HCT116 (cell line): ENCODE results near the gene CD27. TPM values are rescaled to one million over a fixed set of nuclear protein-coding genes. Genes with fewer than 3 reads are reported as not detected.

Experiments
- ATAC-seq: fragments of 200-7000 bp; cut with Tn5 transposase; 2 replicates; pipeline ENCODE4 v1.9.1; 2020; ENCODE audit warnings: mild to moderate bottlenecking, moderate library complexity
- BruUV-seq: library from RNA; stranded (reverse); fragments of 400-500 nt; replicated peaks from 2 replicates; lab custom pipeline; 2021; lab: Mats Ljungman, UMichigan
- CTCF ChIA-PET: fragments of 300-600 bp; sonication (Branson Sonifier 250); formaldehyde crosslinking; loops from one replicate; lab custom pipeline; 2021; ENCODE audit warnings: antibody characterized with exemption; lab: Charles Lee
- POLR2A ChIA-PET: fragments of 300-600, 350-600 bp; sonication (Branson Sonifier 250); formaldehyde crosslinking; loops from one replicate; lab custom pipeline; 2021; ENCODE audit warnings: antibody characterized with exemption; lab: Charles Lee
- RAD21 ChIA-PET, 2 experiments: fragments of 300-600 bp; sonication (Branson Sonifier 250); formaldehyde crosslinking; loops; one replicate each; lab custom pipeline; 2023; ENCODE audit warnings: low total read pairs in 2 of 2; ENCODE audit not compliant: uncharacterized antibody in 2 of 2, unreplicated experiment in 2 of 2, low non-redundant PET in 1 of 2; lab: Charles Lee
- DNase-seq: peaks from one replicate; pipeline ENCODE4 v3.0.0-alpha.2; 2010; ENCODE audit warnings: low read depth, low spot score
- H2AFZ ChIP-seq: fragments of 200-600 bp; shearing (Covaris generic), sonication (generic); 2 replicates; pipeline ENCODE4 v1.6.1; 2017; ENCODE audit warnings: low read depth, mixed run types, mixed read lengths, antibody characterized with exemption, low read length; ENCODE audit not compliant: poor library complexity, severe bottlenecking
- H3K27ac ChIP-seq: 2 replicates; pipeline ENCODE4 v1.5.1; 2012; ENCODE audit warnings: low read depth, low read length
- H3K27me3 ChIP-seq: fragments of 200-600 bp; sonication (generic); 2 replicates; pipeline ENCODE4 v1.6.1; 2016; ENCODE audit warnings: mixed run types, low read length, mixed read lengths; ENCODE audit not compliant: insufficient read depth
- H3K36me3 ChIP-seq, 2 experiments: fragments of 200-500 bp in 1 of 2; fragments of 200-600 bp in 1 of 2; sonication (Bioruptor generic) in 1 of 2; sonication (generic) in 1 of 2; 2 replicates each; pipeline versions ENCODE4 v1.5.1 to v1.6.1; 2014 to 2016; ENCODE audit warnings: low read length in 2 of 2, inconsistent platforms in 1 of 2, mixed read lengths in 1 of 2, mixed run types in 1 of 2; ENCODE audit not compliant: insufficient read depth in 2 of 2, control insufficient read depth in 1 of 2
- H3K4me1 ChIP-seq, 2 experiments: fragments of 200-600 bp in 1 of 2; sonication (generic) in 1 of 2; 2 replicates each; pipeline versions ENCODE4 v1.5.1 to v1.6.1; 2012 to 2017; ENCODE audit warnings: low read length in 2 of 2, inconsistent platforms in 1 of 2, mild to moderate bottlenecking in 1 of 2, mixed read lengths in 1 of 2, mixed run types in 1 of 2, moderate library complexity in 1 of 2; ENCODE audit not compliant: insufficient read depth in 2 of 2, control insufficient read depth in 1 of 2
- H3K4me2 ChIP-seq: fragments of 200-600 bp; sonication (generic); 2 replicates; pipeline ENCODE4 v1.6.1; 2017; ENCODE audit warnings: mixed run types, low read length, mixed read lengths
- H3K4me3 ChIP-seq, 2 experiments: fragments of 200-600 bp in 1 of 2; sonication (generic) in 1 of 2; replicated peaks in 1 of 2; 2 replicates each; pipeline ENCODE4 v1.5.1; 2011 to 2016; ENCODE audit warnings: low read length in 2 of 2, control low read depth in 1 of 2, low read depth in 1 of 2, mild to moderate bottlenecking in 1 of 2, mixed read lengths in 1 of 2, mixed run types in 1 of 2
- H3K79me2 ChIP-seq: fragments of 200-600 bp; sonication (generic); 2 replicates; pipeline ENCODE4 v1.6.1; 2017; ENCODE audit warnings: mild to moderate bottlenecking, mixed run types, low read length, moderate library complexity, mixed read lengths; ENCODE audit not compliant: insufficient read depth
- H3K9ac ChIP-seq: fragments of 200-600 bp; sonication (generic); 2 replicates; pipeline ENCODE4 v1.6.1; 2016; ENCODE audit warnings: low read length, mixed read lengths
- H3K9me2 ChIP-seq: fragments of 200-600 bp; sonication (generic), shearing (Covaris generic); 2 replicates; pipeline ENCODE4 v1.6.1; 2017; ENCODE audit warnings: mixed run types, mild to moderate bottlenecking, moderate library complexity; ENCODE audit not compliant: insufficient read depth
- H3K9me3 ChIP-seq, 2 experiments: fragments of 200-500 bp in 1 of 2; fragments of 200-600 bp in 1 of 2; sonication (Bioruptor generic) in 1 of 2; sonication (generic) in 1 of 2; 2 replicates each; pipeline ENCODE4 v1.6.1; 2014 to 2017; ENCODE audit warnings: low read length in 2 of 2, mixed read lengths in 2 of 2, inconsistent platforms in 1 of 2, low read depth in 1 of 2, mild to moderate bottlenecking in 1 of 2, mixed run types in 1 of 2, moderate library complexity in 1 of 2; ENCODE audit not compliant: control insufficient read depth in 1 of 2, insufficient read depth in 1 of 2
- H4K20me1 ChIP-seq: fragments of 200-600 bp; sonication (generic), shearing (Covaris generic); 2 replicates; pipeline ENCODE4 v1.6.1; 2017; ENCODE audit warnings: mixed run types, mild to moderate bottlenecking, moderate library complexity; ENCODE audit not compliant: insufficient read depth
- CBX3 ChIP-seq: IDR thresholded peaks from 2 replicates; pipeline ENCODE4 v1.6.1; 2012; ENCODE audit warnings: low read depth
- EGR1 ChIP-seq: IDR thresholded peaks from 2 replicates; pipeline ENCODE4 v1.6.1; 2012; ENCODE audit warnings: low read depth
- EZH2 ChIP-seq: fragments of 200-600 bp; sonication (generic); IDR thresholded peaks from 2 replicates; pipeline ENCODE4 v1.6.1; 2017; ENCODE audit warnings: antibody characterized with exemption, mixed run types
- POLR2A ChIP-seq: IDR thresholded peaks from 2 replicates; pipeline ENCODE4 v1.7.0; 2011; ENCODE audit warnings: borderline replicate concordance; ENCODE audit not compliant: insufficient read depth, insufficient read length; ENCODE audit errors: extremely low read depth
- REST ChIP-seq: IDR thresholded peaks from 2 replicates; pipeline ENCODE4 v1.6.1; 2012; ENCODE audit warnings: low read depth
- TCF7L2 ChIP-seq: IDR thresholded peaks from 2 replicates; pipeline ENCODE4 v1.7.0; 2011; ENCODE audit warnings: borderline replicate concordance, inconsistent platforms; ENCODE audit not compliant: insufficient read depth, insufficient read length; ENCODE audit errors: extremely low read depth
- intact Hi-C: fragments of 100-400 bp; cut with micrococcal nuclease; formaldehyde crosslinking; loops from 2 replicates; pipeline ENCODE4 v1.10.0; 2022
- total RNA-seq: library from RNA; stranded (reverse); gene quantifications from one replicate; pipeline ENCODE4 v1.2.1, GENCODE V29; 2021; ENCODE audit not compliant: unreplicated experiment

Gene CD27
- total RNA-seq, 1 experiment from 2014 or later: 0.25 TPM

- TF ChIP-seq REST: no peak
- TF ChIP-seq TCF7L2: no peak
- no peak for TF ChIP-seq POLR2A
- TF ChIP-seq EZH2: no peak
These were observed 6.8 kb downstream of the CD27 start, which contains the start of gene TAPBPL (continued) for GRCh38 chr12:6451348-6452244.

DNA sequence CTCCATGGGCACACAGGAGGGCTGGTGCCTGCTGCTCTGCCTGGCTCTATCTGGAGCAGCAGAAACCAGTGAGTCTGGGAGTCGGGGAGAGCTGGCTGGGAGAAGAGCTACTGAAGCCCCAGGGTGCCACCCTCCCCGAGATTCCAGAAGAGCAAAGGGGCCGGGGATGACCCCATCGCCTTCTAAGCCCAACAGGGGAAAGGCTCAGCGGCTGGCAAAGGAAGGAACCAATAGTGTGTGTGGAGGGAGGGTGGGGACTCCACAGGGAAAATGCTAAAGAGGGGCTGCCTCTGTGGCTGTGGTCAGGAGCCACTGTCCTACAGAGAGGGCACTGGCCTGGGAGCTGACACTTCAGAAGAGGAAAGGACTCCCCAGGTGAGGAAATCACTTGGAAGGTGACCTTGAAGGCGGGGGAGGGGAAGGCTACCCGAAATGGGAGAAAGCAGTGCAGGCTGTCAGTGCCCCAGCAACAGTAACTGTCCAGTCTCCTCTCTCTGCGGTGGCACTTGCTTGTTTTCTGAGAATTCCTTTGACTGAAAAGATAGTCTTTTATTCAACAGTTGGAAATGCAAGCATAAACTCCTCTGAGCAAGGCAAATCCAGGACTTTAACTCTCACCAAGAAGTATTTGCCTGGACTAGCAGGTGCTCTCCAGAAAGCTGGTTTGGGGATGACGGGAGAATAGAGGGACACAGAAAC lies 7.6 kb downstream of the CD27 start:
- CTCF ChIA-PET: no interaction called here
- POLR2A ChIA-PET: no interaction called here
- RAD21 ChIA-PET: no interaction called here

More for the DNA sequence above, 7.6 kb downstream of the CD27 start:
- intact Hi-C loops: no loop called here
- no peak overlapping the region for H2AFZ ChIP-seq
- peaks cover 0 to 15% of the 10 kb centered on the region in 2 experiments; a peak in 1 of 4 replicates for H3K4me1 ChIP-seq
- no peaks in the 10 kb centered on the region for H4K20me1 ChIP-seq
- no peaks in the 10 kb centered on the region for H3K9me2 ChIP-seq
- no peaks in the 10 kb centered on the region for H3K27me3 ChIP-seq
- H3K4me3 ChIP-seq: no peak overlapping the region
- no peaks in the 10 kb centered on the region for H3K79me2 ChIP-seq
- peak; percentile 44; the same call in 1 of the 2 replicates for ATAC-seq
- H3K9me3 ChIP-seq: no peaks in the 10 kb centered on the region
- peak overlapping the region; percentile 18 for H3K4me2 ChIP-seq
- TF ChIP-seq EGR1 (no peak), CBX3 (no peak), EZH2 (no peak)
- DNase-seq: no peak
- no TSS peak for BruUV-seq
- H3K27ac ChIP-seq: no peak overlapping the region
- no peaks in the 10 kb centered on the region for H3K36me3 ChIP-seq
- H3K9ac ChIP-seq: no peak overlapping the region
